HCT116 (cell line): Measurements from ENCODE around the gene METTL18. TPM values are rescaled to one million over a fixed set of nuclear protein-coding genes. Genes with fewer than 3 reads are reported as not detected.

Experiments used
- ATAC-seq: fragments of 200-7000 bp; cut with Tn5 transposase; 2 replicates; pipeline ENCODE4 v1.9.1; 2020; ENCODE audit warnings: mild to moderate bottlenecking, moderate library complexity
- BruUV-seq: library from RNA; stranded (reverse); fragments of 400-500 nt; replicated peaks from 2 replicates; lab custom pipeline; 2021; lab: Mats Ljungman, UMichigan
- CTCF ChIA-PET: fragments of 300-600 bp; sonication (Branson Sonifier 250); formaldehyde crosslinking; loops from one replicate; lab custom pipeline; 2021; ENCODE audit warnings: antibody characterized with exemption; lab: Charles Lee
- POLR2A ChIA-PET: fragments of 300-600, 350-600 bp; sonication (Branson Sonifier 250); formaldehyde crosslinking; loops from one replicate; lab custom pipeline; 2021; ENCODE audit warnings: antibody characterized with exemption; lab: Charles Lee
- RAD21 ChIA-PET, 2 experiments: fragments of 300-600 bp; sonication (Branson Sonifier 250); formaldehyde crosslinking; loops; one replicate each; lab custom pipeline; 2023; ENCODE audit warnings: low total read pairs in 2 of 2; ENCODE audit not compliant: uncharacterized antibody in 2 of 2, unreplicated experiment in 2 of 2, low non-redundant PET in 1 of 2; lab: Charles Lee
- DNase-seq: peaks from one replicate; pipeline ENCODE4 v3.0.0-alpha.2; 2010; ENCODE audit warnings: low read depth, low spot score
- H2AFZ ChIP-seq: fragments of 200-600 bp; shearing (Covaris generic), sonication (generic); 2 replicates; pipeline ENCODE4 v1.6.1; 2017; ENCODE audit warnings: low read depth, mixed run types, mixed read lengths, antibody characterized with exemption, low read length; ENCODE audit not compliant: poor library complexity, severe bottlenecking
- H3K27ac ChIP-seq: 2 replicates; pipeline ENCODE4 v1.5.1; 2012; ENCODE audit warnings: low read depth, low read length
- H3K27me3 ChIP-seq: fragments of 200-600 bp; sonication (generic); 2 replicates; pipeline ENCODE4 v1.6.1; 2016; ENCODE audit warnings: mixed run types, low read length, mixed read lengths; ENCODE audit not compliant: insufficient read depth
- H3K36me3 ChIP-seq, 2 experiments: fragments of 200-500 bp in 1 of 2; fragments of 200-600 bp in 1 of 2; sonication (Bioruptor generic) in 1 of 2; sonication (generic) in 1 of 2; 2 replicates each; pipeline versions ENCODE4 v1.5.1 to v1.6.1; 2014 to 2016; ENCODE audit warnings: low read length in 2 of 2, inconsistent platforms in 1 of 2, mixed read lengths in 1 of 2, mixed run types in 1 of 2; ENCODE audit not compliant: insufficient read depth in 2 of 2, control insufficient read depth in 1 of 2
- H3K4me1 ChIP-seq, 2 experiments: fragments of 200-600 bp in 1 of 2; sonication (generic) in 1 of 2; 2 replicates each; pipeline versions ENCODE4 v1.5.1 to v1.6.1; 2012 to 2017; ENCODE audit warnings: low read length in 2 of 2, inconsistent platforms in 1 of 2, mild to moderate bottlenecking in 1 of 2, mixed read lengths in 1 of 2, mixed run types in 1 of 2, moderate library complexity in 1 of 2; ENCODE audit not compliant: insufficient read depth in 2 of 2, control insufficient read depth in 1 of 2
- H3K4me2 ChIP-seq: fragments of 200-600 bp; sonication (generic); 2 replicates; pipeline ENCODE4 v1.6.1; 2017; ENCODE audit warnings: mixed run types, low read length, mixed read lengths
- H3K4me3 ChIP-seq, 2 experiments: fragments of 200-600 bp in 1 of 2; sonication (generic) in 1 of 2; replicated peaks in 1 of 2; 2 replicates each; pipeline ENCODE4 v1.5.1; 2011 to 2016; ENCODE audit warnings: low read length in 2 of 2, control low read depth in 1 of 2, low read depth in 1 of 2, mild to moderate bottlenecking in 1 of 2, mixed read lengths in 1 of 2, mixed run types in 1 of 2
- H3K79me2 ChIP-seq: fragments of 200-600 bp; sonication (generic); 2 replicates; pipeline ENCODE4 v1.6.1; 2017; ENCODE audit warnings: mild to moderate bottlenecking, mixed run types, low read length, moderate library complexity, mixed read lengths; ENCODE audit not compliant: insufficient read depth
- H3K9ac ChIP-seq: fragments of 200-600 bp; sonication (generic); 2 replicates; pipeline ENCODE4 v1.6.1; 2016; ENCODE audit warnings: low read length, mixed read lengths
- H3K9me2 ChIP-seq: fragments of 200-600 bp; sonication (generic), shearing (Covaris generic); 2 replicates; pipeline ENCODE4 v1.6.1; 2017; ENCODE audit warnings: mixed run types, mild to moderate bottlenecking, moderate library complexity; ENCODE audit not compliant: insufficient read depth
- H3K9me3 ChIP-seq, 2 experiments: fragments of 200-500 bp in 1 of 2; fragments of 200-600 bp in 1 of 2; sonication (Bioruptor generic) in 1 of 2; sonication (generic) in 1 of 2; 2 replicates each; pipeline ENCODE4 v1.6.1; 2014 to 2017; ENCODE audit warnings: low read length in 2 of 2, mixed read lengths in 2 of 2, inconsistent platforms in 1 of 2, low read depth in 1 of 2, mild to moderate bottlenecking in 1 of 2, mixed run types in 1 of 2, moderate library complexity in 1 of 2; ENCODE audit not compliant: control insufficient read depth in 1 of 2, insufficient read depth in 1 of 2
- H4K20me1 ChIP-seq: fragments of 200-600 bp; sonication (generic), shearing (Covaris generic); 2 replicates; pipeline ENCODE4 v1.6.1; 2017; ENCODE audit warnings: mixed run types, mild to moderate bottlenecking, moderate library complexity; ENCODE audit not compliant: insufficient read depth
- CBX3 ChIP-seq: IDR thresholded peaks from 2 replicates; pipeline ENCODE4 v1.6.1; 2012; ENCODE audit warnings: low read depth
- CEBPB ChIP-seq: IDR thresholded peaks from 2 replicates; pipeline ENCODE4 v1.6.1; 2012; ENCODE audit warnings: low read depth
- EGR1 ChIP-seq: IDR thresholded peaks from 2 replicates; pipeline ENCODE4 v1.6.1; 2012; ENCODE audit warnings: low read depth
- ELF1 ChIP-seq: IDR thresholded peaks from 2 replicates; pipeline ENCODE4 v1.6.1; 2012; ENCODE audit warnings: low read depth, borderline replicate concordance
- EZH2 ChIP-seq: fragments of 200-600 bp; sonication (generic); IDR thresholded peaks from 2 replicates; pipeline ENCODE4 v1.6.1; 2017; ENCODE audit warnings: antibody characterized with exemption, mixed run types
- EZH2phosphoT487 ChIP-seq: fragments of 200-600 bp; IDR thresholded peaks from 2 replicates; pipeline ENCODE4 v1.6.1; 2018; ENCODE audit warnings: antibody characterized with exemption, borderline replicate concordance
- FOSL1 ChIP-seq: IDR thresholded peaks from 2 replicates; pipeline ENCODE4 v1.6.1; 2012; ENCODE audit warnings: low read depth
- POLR2AphosphoS5 ChIP-seq: IDR thresholded peaks from 2 replicates; pipeline ENCODE4 v1.6.1; 2011; ENCODE audit warnings: mild to moderate bottlenecking, low read depth, low read length, moderate library complexity
- SIN3A ChIP-seq: IDR thresholded peaks from 2 replicates; pipeline ENCODE4 v1.6.1; 2012; ENCODE audit warnings: low read depth
- SP1 ChIP-seq: IDR thresholded peaks from 2 replicates; pipeline ENCODE4 v1.6.1; 2012; ENCODE audit warnings: low read depth
- TCF7L2 ChIP-seq: IDR thresholded peaks from 2 replicates; pipeline ENCODE4 v1.7.0; 2011; ENCODE audit warnings: borderline replicate concordance, inconsistent platforms; ENCODE audit not compliant: insufficient read depth, insufficient read length; ENCODE audit errors: extremely low read depth
- YY1 ChIP-seq: IDR thresholded peaks from 2 replicates; pipeline ENCODE4 v1.6.1; 2011; ENCODE audit warnings: low read length, low read depth, moderate library complexity, mild to moderate bottlenecking; ENCODE audit not compliant: insufficient replicate concordance; ENCODE audit errors: extremely low read depth
- ZBTB33 ChIP-seq: IDR thresholded peaks from 2 replicates; pipeline ENCODE4 v1.6.1; 2011; ENCODE audit warnings: mild to moderate bottlenecking, low read length, moderate library complexity; ENCODE audit not compliant: insufficient replicate concordance; ENCODE audit errors: extremely low read depth
- ZFX ChIP-seq: fragments of 450-650 bp; IDR thresholded peaks from 2 replicates; pipeline ENCODE4 v1.6.1; 2017
- ZNF274 ChIP-seq: fragments of 200-500 bp; sonication (Bioruptor generic); IDR thresholded peaks from 2 replicates; pipeline ENCODE4 v1.6.1; 2014; ENCODE audit warnings: mild to moderate bottlenecking, low read depth, low read length, inconsistent platforms
- intact Hi-C: fragments of 100-400 bp; cut with micrococcal nuclease; formaldehyde crosslinking; loops from 2 replicates; pipeline ENCODE4 v1.10.0; 2022
- total RNA-seq: library from RNA; stranded (reverse); gene quantifications from one replicate; pipeline ENCODE4 v1.2.1, GENCODE V29; 2021; ENCODE audit not compliant: unreplicated experiment
- TF ChIP-seq, protein P1 (sequence below), 3 experiments: fragments of 200-600 bp in 1 of 3; sonication (generic) in 1 of 3; IDR thresholded peaks in 2 of 3; conservative IDR thresholded peaks in 1 of 3; 2 replicates each; pipeline ENCODE4 v1.5.1; 2012 to 2017; ENCODE audit warnings: low read depth in 2 of 3, low read length in 2 of 3, antibody characterized with exemption in 1 of 3, borderline replicate concordance in 1 of 3, control low read depth in 1 of 3, mild to moderate bottlenecking in 1 of 3, mixed read lengths in 1 of 3, mixed run types in 1 of 3, moderate library complexity in 1 of 3; ENCODE audit not compliant: insufficient read depth in 1 of 3
- TF ChIP-seq, protein P2 (sequence below): IDR thresholded peaks from 2 replicates; pipeline ENCODE4 v1.6.1; 2012; ENCODE audit warnings: low read depth

Gene METTL18
- total RNA-seq, 1 experiment from 2014 or later = 7.4 TPM

DNA sequence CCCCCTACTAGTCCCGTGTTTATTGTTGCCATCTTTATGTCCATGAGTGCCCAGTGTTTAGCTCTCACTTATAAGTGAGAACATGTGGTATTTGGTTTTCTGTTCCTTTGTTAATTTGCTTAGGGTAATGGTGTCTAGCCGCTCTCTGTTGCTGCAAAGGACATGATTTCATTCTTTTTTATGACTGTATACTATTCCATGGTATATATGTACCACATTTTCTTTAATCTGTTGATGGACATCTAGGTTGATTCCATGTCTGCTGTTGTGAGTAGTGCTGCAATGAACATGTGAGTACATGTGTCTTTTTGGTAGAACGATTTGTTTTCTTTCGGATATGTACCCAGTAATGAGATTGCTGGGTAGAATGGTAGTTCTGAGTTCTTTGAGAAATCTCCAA, 44.2 kb upstream of the METTL18 start:
- no TSS peak for BruUV-seq
- no peak overlapping the region for H3K27ac ChIP-seq
- no peak for ATAC-seq
- no peaks in the 10 kb centered on the region for H3K4me1 ChIP-seq
- TF ChIP-seq SP1 (no peak), POLR2AphosphoS5 (no peak), ZFX (no peak), ZBTB33 (no peak), ZNF274 (no peak), CEBPB (no peak), YY1 (no peak), ELF1 (no peak), SIN3A (no peak), EGR1 (no peak), EZH2phosphoT487 (no peak), EZH2 (no peak), FOSL1 (no peak), TCF7L2 (no peak), CBX3 (no peak)
- TF ChIP-seq, protein P1, sequence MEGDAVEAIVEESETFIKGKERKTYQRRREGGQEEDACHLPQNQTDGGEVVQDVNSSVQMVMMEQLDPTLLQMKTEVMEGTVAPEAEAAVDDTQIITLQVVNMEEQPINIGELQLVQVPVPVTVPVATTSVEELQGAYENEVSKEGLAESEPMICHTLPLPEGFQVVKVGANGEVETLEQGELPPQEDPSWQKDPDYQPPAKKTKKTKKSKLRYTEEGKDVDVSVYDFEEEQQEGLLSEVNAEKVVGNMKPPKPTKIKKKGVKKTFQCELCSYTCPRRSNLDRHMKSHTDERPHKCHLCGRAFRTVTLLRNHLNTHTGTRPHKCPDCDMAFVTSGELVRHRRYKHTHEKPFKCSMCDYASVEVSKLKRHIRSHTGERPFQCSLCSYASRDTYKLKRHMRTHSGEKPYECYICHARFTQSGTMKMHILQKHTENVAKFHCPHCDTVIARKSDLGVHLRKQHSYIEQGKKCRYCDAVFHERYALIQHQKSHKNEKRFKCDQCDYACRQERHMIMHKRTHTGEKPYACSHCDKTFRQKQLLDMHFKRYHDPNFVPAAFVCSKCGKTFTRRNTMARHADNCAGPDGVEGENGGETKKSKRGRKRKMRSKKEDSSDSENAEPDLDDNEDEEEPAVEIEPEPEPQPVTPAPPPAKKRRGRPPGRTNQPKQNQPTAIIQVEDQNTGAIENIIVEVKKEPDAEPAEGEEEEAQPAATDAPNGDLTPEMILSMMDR (IDR thresholded peaks at IDR 0.05 in 2 of 3, conservative IDR thresholded peaks at IDR 0.05 in 1 of 3; ENCODE audit: borderline replicate concordance in 1 of 3, insufficient read depth in 1 of 3, low read depth in 2 of 3, low read length in 2 of 3) = no peak
- TF ChIP-seq, protein P2, sequence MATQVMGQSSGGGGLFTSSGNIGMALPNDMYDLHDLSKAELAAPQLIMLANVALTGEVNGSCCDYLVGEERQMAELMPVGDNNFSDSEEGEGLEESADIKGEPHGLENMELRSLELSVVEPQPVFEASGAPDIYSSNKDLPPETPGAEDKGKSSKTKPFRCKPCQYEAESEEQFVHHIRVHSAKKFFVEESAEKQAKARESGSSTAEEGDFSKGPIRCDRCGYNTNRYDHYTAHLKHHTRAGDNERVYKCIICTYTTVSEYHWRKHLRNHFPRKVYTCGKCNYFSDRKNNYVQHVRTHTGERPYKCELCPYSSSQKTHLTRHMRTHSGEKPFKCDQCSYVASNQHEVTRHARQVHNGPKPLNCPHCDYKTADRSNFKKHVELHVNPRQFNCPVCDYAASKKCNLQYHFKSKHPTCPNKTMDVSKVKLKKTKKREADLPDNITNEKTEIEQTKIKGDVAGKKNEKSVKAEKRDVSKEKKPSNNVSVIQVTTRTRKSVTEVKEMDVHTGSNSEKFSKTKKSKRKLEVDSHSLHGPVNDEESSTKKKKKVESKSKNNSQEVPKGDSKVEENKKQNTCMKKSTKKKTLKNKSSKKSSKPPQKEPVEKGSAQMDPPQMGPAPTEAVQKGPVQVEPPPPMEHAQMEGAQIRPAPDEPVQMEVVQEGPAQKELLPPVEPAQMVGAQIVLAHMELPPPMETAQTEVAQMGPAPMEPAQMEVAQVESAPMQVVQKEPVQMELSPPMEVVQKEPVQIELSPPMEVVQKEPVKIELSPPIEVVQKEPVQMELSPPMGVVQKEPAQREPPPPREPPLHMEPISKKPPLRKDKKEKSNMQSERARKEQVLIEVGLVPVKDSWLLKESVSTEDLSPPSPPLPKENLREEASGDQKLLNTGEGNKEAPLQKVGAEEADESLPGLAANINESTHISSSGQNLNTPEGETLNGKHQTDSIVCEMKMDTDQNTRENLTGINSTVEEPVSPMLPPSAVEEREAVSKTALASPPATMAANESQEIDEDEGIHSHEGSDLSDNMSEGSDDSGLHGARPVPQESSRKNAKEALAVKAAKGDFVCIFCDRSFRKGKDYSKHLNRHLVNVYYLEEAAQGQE = no peak
- ChIA-PET POLR2A (no interaction called here), RAD21 (no interaction called here), CTCF (no interaction called here)
- H3K4me2 ChIP-seq = no peak overlapping the region
- no peaks in the 10 kb centered on the region; the same call in 1 of the 2 replicates for H3K79me2 ChIP-seq
- no peak for DNase-seq
- H4K20me1 ChIP-seq = no peaks in the 10 kb centered on the region
- H2AFZ ChIP-seq = no peak overlapping the region
- H3K9me3 ChIP-seq = no peaks in the 10 kb centered on the region
- H3K27me3 ChIP-seq = no peaks in the 10 kb centered on the region
- no peak overlapping the region for H3K4me3 ChIP-seq
- intact Hi-C loops = no loop called here
- H3K9me2 ChIP-seq = no peaks in the 10 kb centered on the region
- peaks cover 0 to 6% of the 10 kb centered on the region in 2 experiments; a peak in 2 of 4 replicates for H3K36me3 ChIP-seq
- no peak overlapping the region for H3K9ac ChIP-seq
